Heart right ventricle (tissue), 16 donors: ENCODE measurements around the gene DLGAP1. TPM values are rescaled to one million over a fixed set of nuclear protein-coding genes. Genes with fewer than 3 reads are reported as not detected.

ENCODE experiments used
- ATAC-seq, 8 donors: fragments of 200-7000 bp; cut with Tn5 transposase; one replicate each; pipeline ENCODE4 v1.9.1; 2020; ENCODE audit warnings: mild to moderate bottlenecking in 8 of 8, moderate library complexity in 8 of 8, moderate number of reproducible peaks in 1 of 8
- DNase-seq, 2 donors: peaks; one replicate each; pipeline ENCODE4 v3.0.0-alpha.2; 2020
- H3K27ac ChIP-seq, 10 donors: fragments of 200-600 bp; sonication (generic) in 2 of 10; one replicate each; pipeline versions ENCODE4 v1.5.0 to v1.8.0; 2020 to 2022; ENCODE audit warnings: mild to moderate bottlenecking in 3 of 10
- H3K27me3 ChIP-seq, 7 donors: fragments of 200-600 bp; one replicate each; pipeline ENCODE4 v1.8.0; 2021 to 2022; ENCODE audit warnings: mild to moderate bottlenecking in 2 of 7
- H3K36me3 ChIP-seq, 9 donors: fragments of 200-600 bp; sonication (generic) in 1 of 9; one replicate each; pipeline versions ENCODE4 v1.5.0 to v1.8.0; 2020 to 2022; ENCODE audit warnings: mild to moderate bottlenecking in 2 of 9
- H3K4me1 ChIP-seq, 9 donors: fragments of 200-600 bp; sonication (generic) in 1 of 9; one replicate each; pipeline versions ENCODE4 v1.5.0 to v1.8.0; 2020 to 2022; ENCODE audit warnings: mild to moderate bottlenecking in 4 of 9
- H3K4me3 ChIP-seq, 10 donors: fragments of 200-600 bp; sonication (generic) in 2 of 10; one replicate each; pipeline versions ENCODE4 v1.5.0 to v1.8.0; 2020 to 2022; ENCODE audit warnings: mild to moderate bottlenecking in 7 of 10, moderate library complexity in 2 of 10
- H3K9me3 ChIP-seq, 11 donors: fragments of 200-600 bp in 10 of 11; sonication (generic) in 2 of 11; one replicate each; pipeline versions ENCODE4 v1.5.0 to v1.8.0; 2013 to 2022; ENCODE audit warnings: mild to moderate bottlenecking in 2 of 11, control low read depth in 1 of 11, moderate library complexity in 1 of 11
- WGBS, 2 donors: extraction: QIAGEN DNeasy Blood & Tissue Kit; methylation state at CpG; one replicate each; pipeline ENCODE4 v1.1.7; 2013; ENCODE audit warnings: inconsistent platforms in 1 of 2; 5-methylcytosine and 5-hydroxymethylcytosine counted together
- intact Hi-C, 10 donors: fragments of 100-400 bp; cut with DNase I; formaldehyde crosslinking; loops; one replicate each; pipeline versions ENCODE4 v1.11.1 to v1.14.2; 2022
- polyA plus RNA-seq, 2 donors: library from polyadenylated mRNA; stranded (reverse); fragments of 200-250 nt; gene quantifications; one replicate each; pipeline ENCODE4 v1.2.3, GENCODE V29; 2013
- total RNA-seq, 10 donors: library from RNA; stranded (reverse); fragmentation: NEBNext Ultra II Directional in 3 of 10; extraction: Animal tissue kit (Norgen Biotek cat#: 25700) in 3 of 10; gene quantifications; one replicate each; pipeline versions ENCODE4 v1.2.1 to v1.2.4, GENCODE V29; 2021 to 2023
- TF ChIP-seq, protein P1 (sequence below), 9 donors: fragments of 200-600 bp; sonication (generic) in 2 of 9; IDR thresholded peaks; one replicate each; pipeline versions ENCODE4 v1.5.0 to v1.8.0; 2021 to 2022; ENCODE audit warnings: antibody characterized with exemption in 9 of 9, mild to moderate bottlenecking in 5 of 9, moderate library complexity in 1 of 9
- donor health status: Arrhythmogenic right ventricular cardiomyopathy.
- donor health status: ischemic (EF 13 %, LVEDD 7.1; RV severe dilation, severe dysfunction).
- donor health status: healthy with polysubstance abuse.
- donor health status: DM: no; HTN: yes; CAD: no.
- donor health status: DM: no; HTN: no; CAD: no.
- donor health status: ischemic (EF 25% LVEDD 6.9; RV normal size, moderate dysfunction).
- donor health status: ischemic (EF 25% LVEDD 5.7; RV mildly dilated, moderate dysfunction).
- donor health status: healthy.
- donor health status: DM: yes; HTN: yes; CAD: no.
- donor health status: Ischemic cardiomyopathy.
- donor health status: ischemic (EF 35%, LVEDD 5.7; RV mildly dilated, moderate dysfunction).
- donor health status: nonischemic (EF 11% LVEDD 7.7; RV severe dilation, severe dysfunction).
- donor health status: DM: yes; HTN: yes; CAD: no.
- donor health status: PGD.
- donor health status: ischemic (EF 29% LVEDD 5.4; RV normal size, mild dysfunction).
- donor health status: nonischemic (EF 23%, LVEDD 6.1; RV moderate dilation, normal function).

The DLGAP1 gene
- total and polyA plus RNA-seq, 12 donors = 0.07 to 7.2 (median 1.0) TPM; not detected in 2

- Histone ChIP-seq H3K36me3 (no peaks in the 10 kb centered on the region), H3K4me1 (no peaks in the 10 kb centered on the region), H3K27me3 (no peaks in the 10 kb centered on the region), H3K9me3 (no peaks in the 10 kb centered on the region), H3K4me3 (no peak overlapping the region), H3K27ac (no peak overlapping the region)
- WGBS, 2 donors = 48% methylated on average over 11 of the region's 11 CpGs
- intact Hi-C loops = no loop called here
- DNase-seq (no peak), ATAC-seq (no peak)
- TF ChIP-seq, protein P1, sequence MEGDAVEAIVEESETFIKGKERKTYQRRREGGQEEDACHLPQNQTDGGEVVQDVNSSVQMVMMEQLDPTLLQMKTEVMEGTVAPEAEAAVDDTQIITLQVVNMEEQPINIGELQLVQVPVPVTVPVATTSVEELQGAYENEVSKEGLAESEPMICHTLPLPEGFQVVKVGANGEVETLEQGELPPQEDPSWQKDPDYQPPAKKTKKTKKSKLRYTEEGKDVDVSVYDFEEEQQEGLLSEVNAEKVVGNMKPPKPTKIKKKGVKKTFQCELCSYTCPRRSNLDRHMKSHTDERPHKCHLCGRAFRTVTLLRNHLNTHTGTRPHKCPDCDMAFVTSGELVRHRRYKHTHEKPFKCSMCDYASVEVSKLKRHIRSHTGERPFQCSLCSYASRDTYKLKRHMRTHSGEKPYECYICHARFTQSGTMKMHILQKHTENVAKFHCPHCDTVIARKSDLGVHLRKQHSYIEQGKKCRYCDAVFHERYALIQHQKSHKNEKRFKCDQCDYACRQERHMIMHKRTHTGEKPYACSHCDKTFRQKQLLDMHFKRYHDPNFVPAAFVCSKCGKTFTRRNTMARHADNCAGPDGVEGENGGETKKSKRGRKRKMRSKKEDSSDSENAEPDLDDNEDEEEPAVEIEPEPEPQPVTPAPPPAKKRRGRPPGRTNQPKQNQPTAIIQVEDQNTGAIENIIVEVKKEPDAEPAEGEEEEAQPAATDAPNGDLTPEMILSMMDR (IDR thresholded peaks at IDR 0.05) = no peak
These were observed 218.0 kb downstream of the DLGAP1 start for GRCh38 chr18:4236940-4237663.

GRCh38 chr18:4233468-4233867 lies 221.6 kb downstream of the DLGAP1 start:
- H3K27me3 ChIP-seq = no peaks in the 10 kb centered on the region
- DNase-seq (no peak), ATAC-seq (no peak)
- H3K4me1 ChIP-seq = no peaks in the 10 kb centered on the region
- TF ChIP-seq, protein P1 (IDR thresholded peaks at IDR 0.05) = no peak
- no peak overlapping the region for H3K4me3 ChIP-seq
- intact Hi-C loops = no loop called here
- H3K36me3 ChIP-seq = no peaks in the 10 kb centered on the region
- WGBS, 2 donors = 24 to 26% methylated on average over 3 of the region's 3 CpGs
- H3K9me3 ChIP-seq = peaks cover 0 to 21% (median 2%) of the 10 kb centered on the region in 11 donors
- no peak overlapping the region for H3K27ac ChIP-seq

GRCh38 chr18:4232656-4233055 lies 222.5 kb downstream of the DLGAP1 start:
- H3K27ac ChIP-seq = no peak overlapping the region
- H3K4me1 ChIP-seq = no peaks in the 10 kb centered on the region
- WGBS, 2 donors = 21 to 22% methylated on average over 2 of the region's 2 CpGs
- TF ChIP-seq, protein P1 (IDR thresholded peaks at IDR 0.05) = no peak
- H3K36me3 ChIP-seq = no peaks in the 10 kb centered on the region
- no peaks in the 10 kb centered on the region for H3K27me3 ChIP-seq
- ATAC-seq (no peak), DNase-seq (no peak)
- H3K4me3 ChIP-seq = no peak overlapping the region
- peaks cover 0 to 21% (median 2%) of the 10 kb centered on the region in 11 donors for H3K9me3 ChIP-seq
- intact Hi-C loops = no loop called here

DNA sequence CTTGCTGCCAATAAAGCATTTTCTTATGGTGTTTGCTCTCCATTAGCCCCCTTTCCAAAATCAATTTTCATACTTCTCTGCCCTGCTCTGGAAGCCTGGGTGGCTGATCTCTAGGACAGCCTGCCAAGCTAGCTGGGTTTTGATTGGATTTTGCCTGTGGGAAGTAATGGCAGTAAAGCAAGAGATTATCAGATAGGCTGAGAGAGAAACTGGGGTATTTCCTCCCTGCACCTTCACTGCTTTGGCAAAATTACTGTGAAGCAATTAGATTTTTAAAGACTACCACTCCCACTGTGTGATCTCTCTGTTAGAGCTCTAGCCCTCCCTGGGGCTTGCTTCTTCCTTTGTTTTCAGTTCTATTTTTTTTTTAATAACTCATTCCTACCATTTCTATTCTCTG lies 223.8 kb downstream of the DLGAP1 start:
- DNase-seq (no peak), ATAC-seq (no peak)
- Histone ChIP-seq H3K4me1 (no peaks in the 10 kb centered on the region), H3K27ac (no peak overlapping the region), H3K4me3 (no peak overlapping the region), H3K36me3 (no peaks in the 10 kb centered on the region), H3K9me3 (peaks cover 0 to 21% (median 2%) of the 10 kb centered on the region in 11 donors), H3K27me3 (no peaks in the 10 kb centered on the region)
- intact Hi-C loops = no loop called here
- TF ChIP-seq, protein P1 (IDR thresholded peaks at IDR 0.05) = no peak
